K562 (cell line): ENCODE data around the gene MYH9. TPM values are rescaled to one million over a fixed set of nuclear protein-coding genes. Genes with fewer than 3 reads are reported as not detected.

ENCODE experiments used
- ATAC-seq: fragments of 200-7000 bp; cut with Tn5 transposase; 3 replicates; pipeline ENCODE4 v1.9.1; 2020; ENCODE audit warnings: moderate library complexity
- BruUV-seq: library from RNA; stranded (reverse); fragments of 400-500 nt; replicated peaks from 2 replicates; lab custom pipeline; 2021; lab: Mats Ljungman, UMichigan
- CTCF ChIA-PET: fragments of 300-600 bp; formaldehyde crosslinking; extraction: SDS; loops from one replicate; lab custom pipeline; 2021; ENCODE audit warnings: low intra/inter-chr PET ratio; lab: Yijun Ruan, JAX
- POLR2A ChIA-PET: fragments of 300-600, 350-650 bp; sonication (Branson Sonifier 250); formaldehyde crosslinking; extraction: SDS; loops from one replicate; lab custom pipeline; 2021; ENCODE audit warnings: antibody characterized with exemption, inconsistent platforms; lab: Yijun Ruan, JAX
- DNase-seq, 4 experiments: peaks; one replicate each; pipeline versions ENCODE4 v3.0.0 to v3.0.0-alpha.2; 2011 to 2018; ENCODE audit warnings: low spot score in 3 of 4, mixed read lengths in 3 of 4; ENCODE audit errors: extremely low read depth in 1 of 4
- FAIRE-seq: peaks from 2 replicates; lab custom pipeline; 2011; peaks lifted over from hg19 to GRCh38; lab: Jason Lieb, UNC
- H2AFZ ChIP-seq: 2 replicates; pipeline ENCODE4 v1.6.0; 2011; ENCODE audit warnings: low read depth, low read length, control low read depth, inconsistent platforms
- H3K27ac ChIP-seq: fragments of 200-600 bp; 3 replicates; pipeline ENCODE4 v1.8.0; 2011; ENCODE audit warnings: low read depth, mild to moderate bottlenecking, control low read depth, inconsistent platforms, low read length, moderate library complexity, mixed read lengths; ENCODE audit errors: extremely low read depth
- H3K27me3 ChIP-seq, 2 experiments: fragments of 300-600 bp in 1 of 2; 2 replicates in 1 of 2; 3 replicates in 1 of 2; pipeline versions ENCODE4 v1.6.0 to v1.8.0; 2011; ENCODE audit warnings: inconsistent platforms in 2 of 2, low read length in 2 of 2, mild to moderate bottlenecking in 1 of 2, mixed read lengths in 1 of 2, moderate library complexity in 1 of 2; ENCODE audit not compliant: control insufficient read depth in 2 of 2, insufficient read depth in 2 of 2
- H3K36me3 ChIP-seq: fragments of 300-600 bp; 3 replicates; pipeline ENCODE4 v1.8.0; 2011; ENCODE audit warnings: mild to moderate bottlenecking, low read length, inconsistent platforms; ENCODE audit not compliant: control insufficient read depth, insufficient read depth
- H3K4me1 ChIP-seq, 2 experiments: fragments of 200-600 bp in 1 of 2; replicated peaks in 1 of 2; 2 replicates in 1 of 2; 3 replicates in 1 of 2; pipeline versions ENCODE4 v1.5.1 to v1.8.0; 2011; ENCODE audit warnings: inconsistent platforms in 2 of 2, low read length in 2 of 2, mild to moderate bottlenecking in 1 of 2, mixed read lengths in 1 of 2, moderate library complexity in 1 of 2; ENCODE audit not compliant: control insufficient read depth in 2 of 2, insufficient read depth in 2 of 2
- H3K4me2 ChIP-seq: 2 replicates; pipeline ENCODE4 v1.6.1; 2011; ENCODE audit warnings: low read length, control low read depth, inconsistent platforms, mixed read lengths; ENCODE audit not compliant: insufficient read depth
- H3K4me3 ChIP-seq: fragments of 200-600 bp; sonication (generic), shearing (Covaris generic); 2 replicates; pipeline ENCODE4 v1.5.1; 2016; ENCODE audit warnings: control low read depth, inconsistent platforms
- H3K79me2 ChIP-seq: fragments of 200-600 bp; 3 replicates; pipeline ENCODE4 v1.8.0; 2011; ENCODE audit warnings: low read length, inconsistent platforms; ENCODE audit not compliant: control insufficient read depth, insufficient read depth
- H3K9ac ChIP-seq, 2 experiments: 2 replicates each; pipeline versions ENCODE4 v1.6.0 to v1.6.1; 2011; ENCODE audit warnings: low read depth in 2 of 2, low read length in 2 of 2, control low read depth in 1 of 2, inconsistent platforms in 1 of 2, mild to moderate bottlenecking in 1 of 2, mixed read lengths in 1 of 2; ENCODE audit not compliant: insufficient read depth in 1 of 2
- H3K9me1 ChIP-seq: one replicate; pipeline ENCODE4 v1.6.0; 2011; ENCODE audit warnings: inconsistent platforms, mild to moderate bottlenecking, low read length, moderate library complexity; ENCODE audit not compliant: control insufficient read depth, insufficient read depth
- H3K9me3 ChIP-seq: replicated peaks from 2 replicates; pipeline ENCODE4 v1.5.1; 2011; ENCODE audit warnings: low read depth, low read length, inconsistent platforms; ENCODE audit not compliant: control insufficient read depth, insufficient read depth
- H4K20me1 ChIP-seq: replicated peaks from 2 replicates; pipeline ENCODE4 v1.6.1; 2011; ENCODE audit warnings: low read length, inconsistent platforms, mixed read lengths; ENCODE audit not compliant: control insufficient read depth, insufficient read depth
- CBX2 ChIP-seq: fragments of 200-600 bp; sonication (generic); IDR thresholded peaks from one replicate; pipeline ENCODE4 v1.6.1; 2012; ENCODE audit warnings: mild to moderate bottlenecking, low read length, inconsistent platforms; ENCODE audit not compliant: insufficient read depth, poor library complexity, severe bottlenecking
- JUN ChIP-seq, 2 experiments: sonication (generic) in 1 of 2; formaldehyde crosslinking in 1 of 2; IDR thresholded peaks; 2 replicates each; pipeline versions ENCODE4 v1.6.1 to v1.8.0; 2012 to 2022; ENCODE audit warnings: borderline replicate concordance in 2 of 2, mild to moderate bottlenecking in 2 of 2, improper control_type of control experiment in 1 of 2, low read depth in 1 of 2, low read length in 1 of 2, missing genetic modification reagents in 1 of 2
- MCM2 ChIP-seq: fragments of 450-650 bp; IDR thresholded peaks from 2 replicates; pipeline ENCODE4 v1.6.1; 2017; ENCODE audit warnings: low read depth, mild to moderate bottlenecking
- NFIC ChIP-seq: fragments of 450-650 bp; IDR thresholded peaks from 2 replicates; pipeline ENCODE4 v1.6.1; 2017; ENCODE audit warnings: mild to moderate bottlenecking, inconsistent platforms
- NFIX ChIP-seq: fragments of 250-450 bp; sonication (Bioruptor Pico); IDR thresholded peaks from 2 replicates; pipeline ENCODE4 v1.4.0; 2020; ENCODE audit warnings: low read depth, mild to moderate bottlenecking, moderate library complexity
- RAD21 ChIP-seq, 2 experiments: fragments of 250-450 bp in 1 of 2; fragments of 450-650 bp in 1 of 2; sonication (Bioruptor Pico) in 1 of 2; formaldehyde crosslinking in 1 of 2; IDR thresholded peaks in 1 of 2; conservative IDR thresholded peaks in 1 of 2; 2 replicates each; pipeline versions ENCODE4 v1.4.0 to v1.8.0; 2020 to 2022; ENCODE audit warnings: mild to moderate bottlenecking in 2 of 2, moderate library complexity in 1 of 2
- SMARCA5 ChIP-seq: fragments of 450-650 bp; IDR thresholded peaks from 2 replicates; pipeline ENCODE4 v1.6.1; 2016
- TOE1 ChIP-seq, 2 experiments: fragments of 450-650 bp in 1 of 2; sonication (generic) in 1 of 2; formaldehyde crosslinking in 1 of 2; IDR thresholded peaks; 2 replicates each; pipeline versions ENCODE4 v1.7.1 to v1.8.0; 2016 to 2022; ENCODE audit warnings: borderline replicate concordance in 2 of 2, mild to moderate bottlenecking in 2 of 2, antibody characterized with exemption in 1 of 2, inconsistent platforms in 1 of 2, low read depth in 1 of 2, missing genetic modification reagents in 1 of 2, moderate library complexity in 1 of 2
- TSC22D4 ChIP-seq: fragments of 450-650 bp; IDR thresholded peaks from 2 replicates; pipeline ENCODE4 v1.6.1; 2016; ENCODE audit warnings: missing genetic modification characterization, missing biosample characterization, control low read depth
- YBX1 ChIP-seq: fragments of 450-650 bp; IDR thresholded peaks from 2 replicates; pipeline ENCODE4 v1.7.1; 2016; ENCODE audit warnings: mild to moderate bottlenecking
- WGBS: fragments of 100-300 bp; shearing (Covaris generic); methylation state at CpG from one replicate; pipeline ENCODE4 v1.1.6; 2016; ENCODE audit warnings: low coverage, mixed read lengths; ENCODE audit not compliant: insufficient coverage; ENCODE audit errors: missing lambda C conversion rate; 5-methylcytosine and 5-hydroxymethylcytosine counted together
- in situ Hi-C: fragments of 300-500 bp; cut with MboI; formaldehyde crosslinking; loops from 4 replicates; pipeline ENCODE4 v1.15.0; 2018; ENCODE audit warnings: inconsistent platforms, mixed read lengths
- intact Hi-C: fragments of 100-400 bp; cut with micrococcal nuclease; formaldehyde crosslinking; loops from 2 replicates; pipeline ENCODE4 v1.14.2; 2022
- polyA plus RNA-seq, 8 experiments: library from polyadenylated mRNA; depleted of rRNA in 4 of 8; stranded (reverse) in 5 of 8; unstranded in 3 of 8; fragments of >200 nt; fragmentation: Nextera tagmentation in 2 of 8; fragmentation: Illumina TruSeq in 1 of 8; extraction: Ambion mirVana in 2 of 8; extraction: Trizol in 1 of 8; gene quantifications; 2 replicates each; pipeline versions ENCODE4 v1.2.1 to v1.2.3, GENCODE V29; 2011 to 2014; ENCODE audit warnings: inconsistent platforms in 1 of 8, missing spikeins in 1 of 8
- total RNA-seq, 7 experiments: library from RNA; depleted of rRNA in 6 of 7; stranded (reverse); fragments of >200 nt in 6 of 7; fragmentation: Illumina TruSeq in 2 of 7; extraction: Trizol in 2 of 7; gene quantifications; 2 replicates each; pipeline versions ENCODE4 v1.2.1 to v1.2.3, GENCODE V29; 2011 to 2021; ENCODE audit warnings: low replicate concordance in 1 of 7

MYH9 gene
- total and polyA plus RNA-seq, 9 of the 15 experiments (the other 6 are each of a cell fraction or from before 2014, with no cell fraction given): 0.71 to 111 (median 24.6) TPM

DNA sequence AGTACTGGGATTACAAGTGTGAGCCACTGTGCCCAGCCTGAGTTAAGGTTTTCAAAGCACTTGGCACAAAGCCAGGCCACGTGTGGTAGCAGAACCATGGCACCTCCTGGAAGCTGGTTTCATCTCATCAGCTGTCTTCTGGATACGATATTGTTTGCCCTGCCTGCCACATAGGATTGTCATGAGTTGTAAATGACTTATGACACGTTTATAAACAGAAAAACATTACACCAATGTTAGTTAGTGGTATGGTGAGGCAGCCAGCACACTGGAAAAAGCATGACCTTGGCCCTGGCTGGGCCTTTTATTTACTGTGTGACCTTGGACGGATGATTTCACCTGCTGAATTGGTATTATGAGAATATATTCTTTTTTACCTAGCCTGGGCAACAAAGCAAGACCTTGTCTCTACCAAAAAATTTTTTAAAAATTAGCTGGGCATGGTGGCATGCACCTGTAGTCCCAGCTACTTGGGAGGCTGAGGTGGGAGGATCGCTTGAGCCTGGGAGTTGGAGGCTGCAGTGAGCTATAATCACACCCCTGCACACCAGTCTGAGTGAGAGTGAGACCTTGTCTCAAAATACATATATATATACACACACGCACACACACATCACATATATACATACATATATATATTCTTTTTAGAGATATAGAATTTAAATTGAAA lies 24.0 kb upstream of the MYH9 start:
- Histone ChIP-seq H3K4me2 (no peak overlapping the region), H3K9me1 (no peaks in the 10 kb centered on the region)
- ATAC-seq (no peak), FAIRE-seq (no peak)
- CTCF ChIA-PET: no interaction called here
- no TSS peak for BruUV-seq
- in situ Hi-C loops: no loop called here
- TF ChIP-seq NFIC (peak; percentile 93), MCM2 (no peak), JUN (IDR thresholded peaks at IDR 0.05; ENCODE audit: borderline replicate concordance, low read depth, low read length) (no peak), JUN (CRISPR knock-in tag; IDR thresholded peaks at IDR 0.05; ENCODE audit: borderline replicate concordance) (no peak), YBX1 (no peak), NFIX (CRISPR knock-in tag) (peak; percentile 30; the same call in 1 of the 2 replicates), TOE1 (IDR thresholded peaks at IDR 0.05; ENCODE audit: borderline replicate concordance) (no peak), TOE1 (CRISPR knock-in tag; IDR thresholded peaks at IDR 0.05; ENCODE audit: borderline replicate concordance, low read depth) (no peak), SMARCA5 (no peak), RAD21 (CRISPR knock-in tag; conservative IDR thresholded peaks at IDR 0.05 in 1 of 2, IDR thresholded peaks at IDR 0.05 in 1 of 2) (no peak), TSC22D4 (no peak), CBX2 (no peak)
- TF ChIP-seq, all 486 proteins: peak for 2
- DNase-seq: no peak
- Histone ChIP-seq H3K9me3 (no peaks in the 10 kb centered on the region), H3K4me3 (no peak overlapping the region), H3K36me3 (no peaks in the 10 kb centered on the region), H3K9ac (no peak overlapping the region), H3K27me3 (no peaks in the 10 kb centered on the region), H2AFZ (no peak overlapping the region), H4K20me1 (no peaks in the 10 kb centered on the region), H3K79me2 (no peaks in the 10 kb centered on the region), H3K4me1 (peaks cover 4 to 10% of the 10 kb centered on the region in 2 experiments; a peak in 3 of 5 replicates), H3K27ac (no peak overlapping the region)
- POLR2A ChIA-PET: no interaction called here
- intact Hi-C loops: no loop called here
- 56% methylated on average over 6 of the region's 6 CpGs for WGBS
